ENCODE measurements around the gene MTO1. TPM values are rescaled to one million over a fixed set of nuclear protein-coding genes. Genes with fewer than 3 reads are reported as not detected.

The MTO1 gene
- total RNA-seq, 2 donors from 2014 or later, result 17.2 to 19.6 TPM

DNA sequence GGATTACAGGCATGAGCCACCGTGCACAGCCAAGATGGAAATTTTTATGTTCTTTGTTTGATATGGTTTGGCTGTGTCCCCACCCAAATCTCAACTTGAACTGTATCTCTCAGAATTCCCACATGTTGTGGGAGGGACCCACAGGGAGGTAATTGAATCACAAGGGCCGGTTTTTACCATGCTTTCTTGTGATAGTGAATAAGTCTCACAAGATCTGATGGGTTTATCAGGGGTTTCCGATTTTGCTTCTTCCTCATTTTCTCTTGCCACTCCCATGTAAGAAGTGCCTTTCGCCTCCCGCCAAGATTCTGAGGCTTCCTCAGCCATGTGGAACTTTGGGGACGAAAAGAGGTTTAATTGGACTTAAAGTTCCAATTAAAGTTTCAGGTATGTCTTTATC, 44.7 kb downstream of the MTO1 start:
- no peaks in the 10 kb centered on the region for H3K36me3 ChIP-seq
- no peak overlapping the region for H3K4me3 ChIP-seq
- 95% methylated on average over 6 of the region's 6 CpGs for WGBS
- DNase-seq (ENCODE audit: low spot score), result no peak
- no peak overlapping the region for H3K27ac ChIP-seq
- no peaks in the 10 kb centered on the region for H3K27me3 ChIP-seq (replicated peaks; ENCODE audit: insufficient read depth)
- no peak for TF ChIP-seq POLR2AphosphoS5 (IDR thresholded peaks at IDR 0.05)
- TF ChIP-seq, protein P1, sequence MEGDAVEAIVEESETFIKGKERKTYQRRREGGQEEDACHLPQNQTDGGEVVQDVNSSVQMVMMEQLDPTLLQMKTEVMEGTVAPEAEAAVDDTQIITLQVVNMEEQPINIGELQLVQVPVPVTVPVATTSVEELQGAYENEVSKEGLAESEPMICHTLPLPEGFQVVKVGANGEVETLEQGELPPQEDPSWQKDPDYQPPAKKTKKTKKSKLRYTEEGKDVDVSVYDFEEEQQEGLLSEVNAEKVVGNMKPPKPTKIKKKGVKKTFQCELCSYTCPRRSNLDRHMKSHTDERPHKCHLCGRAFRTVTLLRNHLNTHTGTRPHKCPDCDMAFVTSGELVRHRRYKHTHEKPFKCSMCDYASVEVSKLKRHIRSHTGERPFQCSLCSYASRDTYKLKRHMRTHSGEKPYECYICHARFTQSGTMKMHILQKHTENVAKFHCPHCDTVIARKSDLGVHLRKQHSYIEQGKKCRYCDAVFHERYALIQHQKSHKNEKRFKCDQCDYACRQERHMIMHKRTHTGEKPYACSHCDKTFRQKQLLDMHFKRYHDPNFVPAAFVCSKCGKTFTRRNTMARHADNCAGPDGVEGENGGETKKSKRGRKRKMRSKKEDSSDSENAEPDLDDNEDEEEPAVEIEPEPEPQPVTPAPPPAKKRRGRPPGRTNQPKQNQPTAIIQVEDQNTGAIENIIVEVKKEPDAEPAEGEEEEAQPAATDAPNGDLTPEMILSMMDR (IDR thresholded peaks at IDR 0.05), result no peak
- TF ChIP-seq POLR2A (IDR thresholded peaks at IDR 0.05), result no peak
- H3K9me3 ChIP-seq, result no peaks in the 10 kb centered on the region
- intact Hi-C loops (cut with DNase I), result no loop called here
- H3K4me1 ChIP-seq (replicated peaks), result no peaks in the 10 kb centered on the region

- intact Hi-C loops (cut with DNase I), result no loop called here
- no peak overlapping the region for H3K4me3 ChIP-seq
- no peak overlapping the region for H3K27ac ChIP-seq
- 52% methylated on average over 1 of the region's 1 CpG for WGBS
- H3K4me1 ChIP-seq (replicated peaks), result no peaks in the 10 kb centered on the region
- no peaks in the 10 kb centered on the region for H3K36me3 ChIP-seq
- TF ChIP-seq, protein P1 (IDR thresholded peaks at IDR 0.05), result no peak
- TF ChIP-seq POLR2A (IDR thresholded peaks at IDR 0.05) (no peak), POLR2AphosphoS5 (IDR thresholded peaks at IDR 0.05) (no peak)
- no peaks in the 10 kb centered on the region for H3K9me3 ChIP-seq
- no peak for DNase-seq (ENCODE audit: low spot score)
- no peaks in the 10 kb centered on the region for H3K27me3 ChIP-seq (replicated peaks; ENCODE audit: insufficient read depth)
These were observed 47.2 kb downstream of the MTO1 start for GRCh38 chr6:73508776-73509175.

DNA sequence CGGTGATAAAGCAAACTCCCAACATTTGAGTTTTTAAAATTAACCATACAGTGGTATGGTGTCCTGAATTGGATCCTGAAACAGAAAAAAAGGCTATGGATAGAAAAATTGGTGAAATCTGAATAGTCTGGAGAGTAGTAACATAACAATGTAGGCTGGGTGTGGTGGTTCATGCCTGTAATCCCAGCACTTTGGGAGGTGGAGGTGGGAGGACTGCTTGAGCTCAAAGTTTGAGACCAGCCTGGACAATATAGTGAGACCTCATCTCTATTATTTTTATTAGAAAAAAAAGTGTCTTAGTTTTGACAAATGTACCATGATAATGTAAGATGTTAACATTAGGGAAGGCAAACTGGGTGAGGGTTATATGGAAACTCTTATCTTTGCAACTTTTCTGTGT, 48.3 kb downstream of the MTO1 start:
- TF ChIP-seq POLR2AphosphoS5 (IDR thresholded peaks at IDR 0.05), result no peak
- TF ChIP-seq, protein P1 (IDR thresholded peaks at IDR 0.05), result no peak
- TF ChIP-seq POLR2A (IDR thresholded peaks at IDR 0.05), result no peak
- intact Hi-C loops (cut with DNase I), result no loop called here

GRCh38 chr6:73511796-73512195, 50.3 kb downstream of the MTO1 start:
- intact Hi-C loops (cut with DNase I), result no loop called here
- no peak for TF ChIP-seq POLR2AphosphoS5 (IDR thresholded peaks at IDR 0.05)
- TF ChIP-seq, protein P1 (IDR thresholded peaks at IDR 0.05), result no peak
- no peak for TF ChIP-seq POLR2A (IDR thresholded peaks at IDR 0.05)
- 90% methylated on average over 7 of the region's 7 CpGs for WGBS
- no peak overlapping the region for H3K27ac ChIP-seq
- H3K4me1 ChIP-seq (replicated peaks), result peaks cover 3% of the 10 kb centered on the region
- H3K27me3 ChIP-seq (replicated peaks; ENCODE audit: insufficient read depth), result no peaks in the 10 kb centered on the region
- H3K36me3 ChIP-seq, result no peaks in the 10 kb centered on the region
- DNase-seq (ENCODE audit: low spot score), result no peak
- no peak overlapping the region for H3K4me3 ChIP-seq
- H3K9me3 ChIP-seq, result no peaks in the 10 kb centered on the region

More for the DNA sequence above, 48.3 kb downstream of the MTO1 start:
- H3K27me3 ChIP-seq (replicated peaks; ENCODE audit: insufficient read depth), result no peaks in the 10 kb centered on the region
- H3K4me1 ChIP-seq (replicated peaks), result no peaks in the 10 kb centered on the region
- WGBS, result 88% methylated on average over 1 of the region's 1 CpG
- no peak for DNase-seq (ENCODE audit: low spot score)
- H3K9me3 ChIP-seq, result no peaks in the 10 kb centered on the region
- H3K36me3 ChIP-seq, result no peaks in the 10 kb centered on the region
- H3K4me3 ChIP-seq, result no peak overlapping the region
- no peak overlapping the region for H3K27ac ChIP-seq

DNA sequence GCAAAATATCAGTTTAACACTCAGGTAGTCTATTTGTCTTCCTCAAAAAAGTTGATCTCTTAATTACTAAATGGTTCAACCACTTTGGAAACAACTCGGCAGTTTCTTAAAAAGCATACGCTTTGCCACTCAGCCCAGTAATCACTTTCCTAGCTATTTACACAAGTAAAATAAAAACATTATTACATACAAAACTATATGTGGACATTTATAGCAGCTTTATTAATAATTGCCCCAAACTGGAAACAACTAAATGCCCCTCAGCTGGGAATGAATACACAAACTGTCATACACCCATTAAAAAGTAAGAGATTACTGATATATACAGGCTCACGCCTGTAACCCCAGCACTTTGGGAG, 51.9 kb downstream of the MTO1 start:
- Histone ChIP-seq H3K36me3 (no peaks in the 10 kb centered on the region), H3K9me3 (no peaks in the 10 kb centered on the region), H3K27ac (no peak overlapping the region), H3K4me3 (no peak overlapping the region), H3K4me1 (replicated peaks) (peaks cover 4% of the 10 kb centered on the region), H3K27me3 (replicated peaks; ENCODE audit: insufficient read depth) (no peaks in the 10 kb centered on the region)
- 59% methylated on average over 3 of the region's 3 CpGs for WGBS
- intact Hi-C loops (cut with DNase I), result no loop called here
- DNase-seq (ENCODE audit: low spot score), result no peak
- TF ChIP-seq, protein P1 (IDR thresholded peaks at IDR 0.05), result no peak
- no peak for TF ChIP-seq POLR2A (IDR thresholded peaks at IDR 0.05)
